Measurements from ENCODE around the gene HMCN2. TPM values are rescaled to one million over a fixed set of nuclear protein-coding genes. Genes with fewer than 3 reads are reported as not detected.
"Not testable (repeated sequence)": the region's sequence is repeated elsewhere in the genome, so short reads cannot be mapped to it uniquely, and the experiment has no call there.

The HMCN2 gene
- total RNA-seq, 4 donors from 2014 or later, result 9.6 to 21.1 (median 15.5) TPM

- ATAC-seq, result peak; percentile 27
- Histone ChIP-seq H3K4me3 (peak overlapping the region in 1 of 2 donors; percentile 33), H3K27me3 (peaks cover 8% of the 10 kb centered on the region), H3K27ac (peak overlapping the region; percentile 81 to 89 (median 86)), H3K9me3 (no peaks in the 10 kb centered on the region), H3K36me3 (no peaks in the 10 kb centered on the region), H3K4me1 (peaks cover 0 to 87% (median 26%) of the 10 kb centered on the region in 3 donors)
- peak in 1 of 4 experiments; percentile 19 for TF ChIP-seq CTCF (IDR thresholded peaks at IDR 0.05)
- no peak for TF ChIP-seq EP300 (IDR thresholded peaks at IDR 0.05)
- no peak for TF ChIP-seq POLR2A (IDR thresholded peaks at IDR 0.05)
- peak; percentile 32 for TF ChIP-seq POLR2AphosphoS5 (IDR thresholded peaks at IDR 0.05)
- WGBS, 2 donors (ENCODE audit: low coverage in 1 of 2), result 10 to 19% methylated on average over 6 to 14 of the region's 16 CpGs
Observed at GRCh38 chr9:130268521-130269211, 3.1 kb downstream of the HMCN2 start.

GRCh38 chr9:130271473-130271872 lies 5.9 kb downstream of the HMCN2 start:
- peaks cover 0 to 70% (median 12%) of the 10 kb centered on the region in 3 donors for H3K4me1 ChIP-seq
- no peak overlapping the region for H3K4me3 ChIP-seq
- no peak for ATAC-seq
- 61 to 69% methylated on average over 2 to 6 of the region's 6 CpGs for WGBS, 2 donors (ENCODE audit: low coverage in 1 of 2)
- H3K9me3 ChIP-seq, result no peaks in the 10 kb centered on the region
- TF ChIP-seq POLR2A (IDR thresholded peaks at IDR 0.05) (no peak), CTCF (IDR thresholded peaks at IDR 0.05) (no peak), POLR2AphosphoS5 (IDR thresholded peaks at IDR 0.05) (no peak), EP300 (IDR thresholded peaks at IDR 0.05) (no peak)
- H3K27ac ChIP-seq, result peak overlapping the region; percentile 26 to 89 (median 71)
- H3K36me3 ChIP-seq, result no peaks in the 10 kb centered on the region
- H3K27me3 ChIP-seq, result no peaks in the 10 kb centered on the region

- 73 to 100% methylated on average over 3 of the region's 9 CpGs for WGBS, 2 donors (ENCODE audit: low coverage in 1 of 2)
- Histone ChIP-seq H3K4me3 (no peak overlapping the region), H3K27ac (peak overlapping the region in 1 of 4 donors; percentile 19), H3K4me1 (peaks cover 0 to 35% (median 3%) of the 10 kb centered on the region in 3 donors), H3K27me3 (no peaks in the 10 kb centered on the region), H3K36me3 (no peaks in the 10 kb centered on the region), H3K9me3 (no peaks in the 10 kb centered on the region)
- no peak for ATAC-seq
- TF ChIP-seq POLR2A (IDR thresholded peaks at IDR 0.05), result no peak
Observed at GRCh38 chr9:130275156-130275555, 9.6 kb downstream of the HMCN2 start.

- no peaks in the 10 kb centered on the region for H3K36me3 ChIP-seq
- peak overlapping the region in 1 of 4 donors; percentile 53 for H3K27ac ChIP-seq
- WGBS, 2 donors (ENCODE audit: low coverage in 1 of 2), result 60% methylated on average over 3 of the region's 3 CpGs; no CpG with 5 or more reads in 1 of the 2 donors
- no peak for ATAC-seq
- TF ChIP-seq EP300 (IDR thresholded peaks at IDR 0.05), result no peak
- no peak for TF ChIP-seq POLR2A (IDR thresholded peaks at IDR 0.05)
- no peak for TF ChIP-seq POLR2AphosphoS5 (IDR thresholded peaks at IDR 0.05)
- no peak for TF ChIP-seq CTCF (IDR thresholded peaks at IDR 0.05)
- H3K9me3 ChIP-seq, result no peaks in the 10 kb centered on the region
- no peak overlapping the region for H3K4me3 ChIP-seq
- peaks cover 0 to 28% (median 0%) of the 10 kb centered on the region in 3 donors for H3K4me1 ChIP-seq
- H3K27me3 ChIP-seq, result no peaks in the 10 kb centered on the region
Observed at GRCh38 chr9:130276121-130276520, 10.6 kb downstream of the HMCN2 start.

- H3K36me3 ChIP-seq, result no peaks in the 10 kb centered on the region
- no peaks in the 10 kb centered on the region for H3K27me3 ChIP-seq
- WGBS, 2 donors (ENCODE audit: low coverage in 1 of 2), result 100% methylated on average over 1 of the region's 11 CpGs; no CpG with 5 or more reads in 1 of the 2 donors
- H3K27ac ChIP-seq, result peak overlapping the region in 1 of 4 donors; percentile 53
- H3K4me3 ChIP-seq, result no peak overlapping the region
- H3K9me3 ChIP-seq, result no peaks in the 10 kb centered on the region
- no peak for TF ChIP-seq POLR2A (IDR thresholded peaks at IDR 0.05)
- TF ChIP-seq EP300 (IDR thresholded peaks at IDR 0.05), result no peak
- no peak for TF ChIP-seq POLR2AphosphoS5 (IDR thresholded peaks at IDR 0.05)
- no peak for TF ChIP-seq CTCF (IDR thresholded peaks at IDR 0.05)
- ATAC-seq, result no peak
- H3K4me1 ChIP-seq, result peaks cover 0 to 28% (median 5%) of the 10 kb centered on the region in 3 donors
Observed at GRCh38 chr9:130276955-130277354, 11.4 kb downstream of the HMCN2 start.

- not testable (repeated sequence) for H3K36me3 ChIP-seq, H3K27ac ChIP-seq, H3K4me3 ChIP-seq, H3K27me3 ChIP-seq, H3K9me3 ChIP-seq, ATAC-seq
- 100% methylated on average over 1 of the region's 1 CpG for WGBS, 2 donors (ENCODE audit: low coverage in 1 of 2)
- peaks cover 0 to 32% (median 10%) of the 10 kb centered on the region in 3 donors for H3K4me1 ChIP-seq
Observed at GRCh38 chr9:130277525-130277924, 12.0 kb downstream of the HMCN2 start.
